LNCaP clone FGC (cell line): ENCODE measurements around the gene TMEM63B.

Experiments used
- DNase-seq: peaks from one replicate; pipeline ENCODE4 v3.0.0-alpha.2; 2011; ENCODE audit warnings: low read depth
- H3K4me3 ChIP-seq: 2 replicates; pipeline ENCODE4 v1.5.1; 2011; ENCODE audit warnings: mild to moderate bottlenecking, low read depth, low read length, control low read depth
- CTCF ChIP-seq: IDR thresholded peaks from 2 replicates; pipeline ENCODE4 v1.5.1; 2012; ENCODE audit warnings: mild to moderate bottlenecking; ENCODE audit not compliant: control insufficient read depth, insufficient read depth; ENCODE audit errors: extremely low read depth

TMEM63B gene

GRCh38 chr6:44171899-44172546, 44.7 kb downstream of the TMEM63B start:
- no peak for TF ChIP-seq CTCF
- no peak for DNase-seq
- H3K4me3 ChIP-seq = no peak overlapping the region

DNA sequence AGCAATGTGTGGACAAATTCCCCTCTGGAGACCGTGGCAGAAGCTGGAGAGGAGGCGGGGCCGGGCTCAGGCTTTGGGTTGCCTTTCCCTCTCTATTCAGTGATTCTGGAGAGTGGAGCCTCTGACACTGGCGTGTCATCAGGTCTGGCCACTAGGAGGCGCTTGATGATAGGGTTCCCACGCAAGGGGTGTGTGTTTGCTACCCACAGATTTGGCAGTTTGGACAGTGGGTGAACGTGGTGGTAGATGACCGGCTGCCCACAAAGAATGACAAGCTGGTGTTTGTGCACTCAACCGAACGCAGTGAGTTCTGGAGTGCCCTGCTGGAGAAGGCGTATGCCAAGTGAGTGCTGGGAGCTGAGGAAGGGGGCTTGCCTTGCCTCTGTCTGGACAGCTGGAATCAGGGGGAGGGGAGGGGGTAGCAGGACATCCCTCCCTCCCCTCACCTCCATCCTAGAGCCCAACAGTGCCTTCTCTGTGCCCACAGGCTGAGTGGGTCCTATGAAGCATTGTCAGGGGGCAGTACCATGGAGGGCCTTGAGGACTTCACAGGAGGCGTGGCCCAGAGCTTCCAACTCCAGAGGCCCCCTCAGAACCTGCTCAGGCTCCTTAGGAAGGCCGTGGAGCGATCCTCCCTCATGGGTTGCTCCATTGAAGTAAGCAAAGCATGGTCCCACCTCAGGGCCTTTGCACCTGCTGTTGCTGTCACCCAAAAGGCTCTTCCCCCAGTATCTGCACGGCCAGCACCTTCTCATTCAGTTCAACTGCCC, 45.6 kb downstream of the TMEM63B start:
- TF ChIP-seq CTCF = peak; percentile 81
- peak; percentile 22 for DNase-seq
- H3K4me3 ChIP-seq = no peak overlapping the region

- DNase-seq = no peak
- no peak overlapping the region for H3K4me3 ChIP-seq
- TF ChIP-seq CTCF = no peak
Observed at GRCh38 chr6:44176130-44176761, 48.9 kb downstream of the TMEM63B start.

DNA sequence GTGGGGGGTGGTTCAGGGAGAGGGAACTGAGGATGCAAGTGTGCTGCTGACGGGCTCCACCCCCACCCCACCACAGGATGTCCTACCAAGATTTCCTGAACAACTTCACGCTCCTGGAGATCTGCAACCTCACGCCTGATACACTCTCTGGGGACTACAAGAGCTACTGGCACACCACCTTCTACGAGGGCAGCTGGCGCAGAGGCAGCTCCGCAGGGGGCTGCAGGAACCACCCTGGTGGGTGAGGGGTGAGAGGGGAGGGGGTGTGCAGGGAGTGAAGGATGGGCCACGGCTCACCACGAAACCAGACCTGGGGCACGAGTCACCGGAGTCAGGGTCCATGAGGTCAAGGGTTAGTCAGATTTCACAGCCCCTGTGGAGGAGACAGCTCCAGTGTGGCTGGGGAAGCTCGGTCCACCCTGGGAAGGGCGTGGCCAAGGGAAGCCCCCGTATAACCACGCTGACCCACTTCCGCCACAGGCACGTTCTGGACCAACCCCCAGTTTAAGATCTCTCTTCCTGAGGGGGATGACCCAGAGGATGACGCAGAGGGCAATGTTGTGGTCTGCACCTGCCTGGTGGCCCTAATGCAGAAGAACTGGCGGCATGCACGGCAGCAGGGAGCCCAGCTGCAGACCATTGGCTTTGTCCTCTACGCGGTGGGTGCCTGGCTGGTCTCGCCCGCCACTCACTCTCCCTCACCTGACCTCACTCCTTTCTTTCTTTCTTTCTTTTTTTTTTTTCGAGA, 49.6 kb downstream of the TMEM63B start:
- H3K4me3 ChIP-seq = no peak overlapping the region
- DNase-seq = no peak
- no peak for TF ChIP-seq CTCF

DNA sequence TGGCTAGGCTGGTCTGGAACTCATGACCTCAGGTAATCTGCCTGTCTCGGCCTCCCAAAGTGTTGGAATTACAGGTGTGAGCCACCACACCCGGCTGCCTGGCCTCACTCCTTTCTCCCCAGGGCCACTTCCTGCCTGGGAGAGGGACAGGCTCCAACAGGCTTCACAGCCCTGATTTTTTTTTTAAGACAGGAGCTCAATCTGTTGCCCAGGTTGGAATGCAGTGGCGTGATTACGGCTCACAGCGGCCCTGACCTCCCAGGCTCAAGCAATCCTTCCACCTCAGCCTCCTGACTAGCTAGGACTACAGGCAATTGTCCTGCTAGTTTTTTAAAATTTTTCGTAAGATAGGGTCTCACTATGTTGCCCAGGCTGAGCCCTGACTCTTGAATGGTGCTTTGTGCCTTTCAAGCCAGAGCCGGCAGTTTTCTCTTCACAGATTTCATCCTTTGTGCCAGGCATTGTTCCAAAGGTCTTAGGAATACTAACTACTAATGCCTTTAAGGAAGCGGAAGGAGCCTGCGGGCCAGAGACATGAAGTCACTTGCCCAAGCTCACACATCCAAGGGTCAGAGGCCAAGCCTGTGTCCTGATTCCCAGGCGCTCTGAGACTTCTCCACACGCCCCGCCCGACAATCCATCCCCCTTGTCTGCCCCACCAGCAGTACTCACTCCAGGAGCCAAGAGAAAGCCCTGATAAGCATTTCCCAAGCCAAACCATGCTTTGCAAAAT, 50.5 kb downstream of the TMEM63B start:
- H3K4me3 ChIP-seq = no peak overlapping the region
- DNase-seq = no peak
- TF ChIP-seq CTCF = no peak

- no peak for TF ChIP-seq CTCF
- DNase-seq = no peak
- no peak overlapping the region for H3K4me3 ChIP-seq
Observed at GRCh38 chr6:44178424-44179071, 51.2 kb downstream of the TMEM63B start.
